Stimulated activated CD4-positive, alpha-beta T cell treated with anti-CD3 and anti-CD28 coated beads, TNF-alpha, amount 100 ng/mL, for 4 hours (primary cell): ENCODE measurements around the gene NEDD4L.

Experiments used
- DNase-seq, 3 experiments: peaks; one replicate each; pipeline ENCODE4 v3.0.0-alpha.2; 2020; ENCODE audit warnings: low read depth in 3 of 3

Gene NEDD4L

DNA sequence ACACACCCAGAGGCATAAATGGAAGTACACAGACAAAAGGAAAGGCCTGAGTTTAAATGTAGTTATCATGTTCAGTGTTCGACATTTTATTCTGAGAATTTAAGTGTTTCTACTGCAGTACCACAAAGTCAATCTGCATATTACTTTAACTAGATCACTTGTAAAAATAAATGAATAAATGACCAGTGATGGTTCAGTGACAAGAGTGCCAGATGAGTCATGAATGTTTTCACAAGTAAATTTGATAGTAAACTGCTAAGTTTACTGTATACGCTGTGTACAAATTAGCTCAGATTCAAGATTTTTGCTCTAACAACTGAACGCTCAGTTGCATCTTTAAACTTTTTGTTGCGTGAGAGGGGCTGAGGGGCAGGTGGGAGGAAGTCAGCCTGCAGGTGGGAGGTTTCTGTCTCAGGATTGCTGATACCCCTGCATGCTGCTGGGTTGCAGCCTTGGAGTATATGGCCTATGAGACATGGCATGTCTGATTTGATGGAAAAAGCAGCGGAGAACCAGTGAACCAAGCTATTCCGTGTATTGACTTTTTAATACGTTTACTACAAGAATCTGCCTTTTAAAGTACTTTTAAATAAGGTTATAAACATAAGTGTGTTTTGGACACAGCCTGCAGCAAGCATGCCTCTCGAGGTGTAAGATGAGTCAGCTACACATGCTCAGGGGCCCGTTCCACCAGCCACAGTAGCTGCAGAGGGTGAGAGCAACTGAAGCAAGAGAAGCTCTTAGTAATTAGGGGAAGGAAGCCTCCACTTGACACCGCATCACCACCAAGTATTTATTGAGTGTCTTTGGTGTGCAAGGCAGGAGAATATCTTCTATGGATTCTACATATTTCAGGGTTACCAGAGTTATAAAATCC is 245.1 kb downstream of the NEDD4L start:
- no peak for DNase-seq

- DNase-seq: no peak
These were observed 246.2 kb downstream of the NEDD4L start for GRCh38 chr18:58290116-58290695.

DNA sequence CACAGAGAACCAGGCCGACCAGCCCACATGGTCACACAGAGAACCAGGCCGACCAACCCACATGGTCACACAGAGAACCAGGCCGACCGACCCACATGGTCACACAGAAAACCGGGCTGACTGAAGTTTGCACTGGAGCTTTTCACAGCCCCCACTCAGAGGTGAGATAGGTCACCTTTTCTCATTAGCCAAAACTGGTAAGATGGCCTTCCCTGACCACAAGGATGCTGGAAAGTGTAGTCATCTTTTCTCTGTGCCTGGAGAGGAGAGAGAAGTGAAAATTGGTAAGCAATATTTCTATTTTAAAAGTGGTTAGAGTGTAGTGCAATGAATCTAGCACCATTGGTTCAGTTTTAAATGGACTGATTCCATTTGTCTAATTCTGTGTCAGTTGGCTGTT is 247.1 kb downstream of the NEDD4L start:
- DNase-seq: no peak

DNA sequence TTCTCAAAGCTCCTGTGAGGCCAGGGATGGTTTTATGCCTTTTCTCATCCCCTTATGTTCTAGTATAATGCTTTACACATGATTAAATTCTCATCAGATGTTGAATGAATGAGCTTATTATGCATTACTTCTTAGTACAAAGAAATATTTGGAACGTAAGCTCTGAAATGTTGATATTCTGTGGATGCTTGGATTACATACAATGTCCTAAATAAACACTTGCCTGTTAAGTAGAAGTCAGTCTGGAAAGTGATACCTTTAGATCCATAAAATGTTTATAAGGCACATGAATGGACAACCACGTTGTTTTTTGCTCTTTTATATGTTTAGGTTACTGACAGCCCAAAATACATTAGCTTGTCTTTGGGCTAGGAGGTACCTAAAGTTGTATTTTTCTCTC is 248.6 kb downstream of the NEDD4L start:
- DNase-seq: no peak

DNA sequence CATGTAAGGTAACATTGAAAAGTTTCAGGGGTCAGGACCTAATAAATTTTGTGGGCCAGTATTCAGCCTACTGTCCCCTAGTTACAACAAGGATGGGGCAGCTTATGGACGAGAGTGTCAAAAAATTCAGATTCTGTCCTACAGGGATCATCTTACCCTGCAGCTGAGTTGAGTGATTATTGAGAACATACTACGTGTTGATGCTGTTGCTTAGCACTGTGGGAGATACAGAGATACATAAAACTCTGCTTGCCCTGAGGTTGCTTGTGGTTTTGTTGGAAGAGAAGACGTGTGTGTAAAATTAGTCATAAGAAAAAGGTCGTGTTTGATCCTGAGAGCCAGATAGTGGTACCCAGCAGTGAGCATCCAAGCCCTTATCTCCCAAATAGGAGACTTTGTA is 253.2 kb downstream of the NEDD4L start:
- no peak for DNase-seq

- no peak for DNase-seq
These were observed 254.5 kb downstream of the NEDD4L start for GRCh38 chr18:58298251-58299134.

DNA sequence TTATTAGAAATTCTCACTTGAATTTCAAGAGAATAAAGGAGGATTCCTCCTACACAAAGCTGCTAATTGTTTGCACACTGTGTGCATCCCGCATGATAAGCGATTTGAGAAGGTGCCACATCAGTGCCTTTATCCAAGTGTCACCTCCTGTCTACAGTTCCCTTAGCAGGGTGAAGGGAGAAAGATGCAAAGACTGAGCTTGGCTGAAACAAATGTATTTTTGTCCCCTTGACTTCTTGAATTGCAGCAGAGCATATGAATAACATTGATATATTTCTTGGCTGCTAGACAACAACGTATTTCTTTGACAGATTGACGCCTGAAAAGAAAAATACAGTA is 255.1 kb downstream of the NEDD4L start:
- DNase-seq: no peak

- no peak for DNase-seq
These were observed 255.9 kb downstream of the NEDD4L start for GRCh38 chr18:58299936-58300335.

- no peak for DNase-seq
These were observed 256.8 kb downstream of the NEDD4L start for GRCh38 chr18:58300867-58301266.

GRCh38 chr18:58302811-58303210 is 258.8 kb downstream of the NEDD4L start:
- DNase-seq: no peak

DNA sequence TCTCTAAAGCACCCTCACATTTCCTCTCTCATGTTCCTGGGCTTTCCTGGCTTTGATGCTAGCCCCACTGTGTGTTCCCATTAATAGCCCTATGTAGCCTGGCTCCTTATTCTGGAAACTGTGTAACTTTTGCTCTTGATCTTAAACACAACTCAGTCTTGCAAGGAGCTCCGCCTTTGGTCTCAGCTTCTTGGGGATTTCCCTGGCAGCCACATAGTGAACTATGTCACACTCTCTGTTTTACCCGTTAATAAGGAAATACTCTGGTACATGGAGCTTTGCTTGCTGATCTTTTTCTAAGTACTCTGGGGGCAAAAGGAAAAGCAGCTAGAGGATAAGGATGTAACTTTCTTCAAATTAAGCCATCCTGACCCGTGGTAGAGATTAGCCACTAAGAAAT is 259.3 kb downstream of the NEDD4L start:
- DNase-seq: no peak

- DNase-seq: no peak
These were observed 261.8 kb downstream of the NEDD4L start for GRCh38 chr18:58305792-58306191.

DNA sequence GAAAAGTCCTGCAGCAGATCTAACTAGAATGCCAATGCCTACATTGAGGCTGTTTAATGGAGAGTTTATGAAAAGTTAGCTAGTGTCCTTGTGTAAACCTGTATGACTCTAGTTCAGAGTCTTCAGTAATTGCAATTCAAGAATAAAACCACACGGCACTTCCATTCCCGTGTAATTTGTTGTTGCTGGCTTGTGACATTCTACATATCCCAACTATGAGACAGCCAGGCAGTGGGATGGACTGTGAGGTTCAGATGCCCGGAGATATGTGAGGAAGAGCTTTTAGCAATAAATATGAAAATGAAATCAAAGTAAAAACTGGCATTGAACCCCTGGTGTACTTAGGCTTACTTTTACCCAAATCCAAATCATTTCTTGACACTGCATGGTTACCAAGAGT is 263.4 kb downstream of the NEDD4L start:
- DNase-seq: no peak

- DNase-seq: no peak
These were observed 264.4 kb downstream of the NEDD4L start for GRCh38 chr18:58308463-58308862.

DNA sequence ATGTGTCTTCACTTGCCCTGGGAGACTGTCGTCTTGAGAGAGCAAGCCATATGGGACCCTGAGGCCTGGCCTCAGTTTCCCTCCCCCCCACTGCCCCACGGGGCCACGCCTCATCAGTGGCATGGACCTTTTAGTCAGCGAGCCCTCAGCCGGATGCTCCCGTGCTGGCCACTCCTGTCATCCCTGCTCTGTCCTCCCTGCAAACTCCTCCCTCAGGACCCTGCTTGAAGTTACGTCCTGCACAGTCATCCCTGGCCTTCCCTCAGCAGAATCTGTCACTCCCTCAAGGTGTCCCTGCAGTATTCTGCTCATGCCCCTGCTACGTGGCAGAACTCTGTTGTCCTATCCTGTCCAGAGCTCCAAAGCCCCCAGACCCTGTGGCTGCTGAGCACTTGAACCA is 265.1 kb downstream of the NEDD4L start:
- DNase-seq: no peak

DNA sequence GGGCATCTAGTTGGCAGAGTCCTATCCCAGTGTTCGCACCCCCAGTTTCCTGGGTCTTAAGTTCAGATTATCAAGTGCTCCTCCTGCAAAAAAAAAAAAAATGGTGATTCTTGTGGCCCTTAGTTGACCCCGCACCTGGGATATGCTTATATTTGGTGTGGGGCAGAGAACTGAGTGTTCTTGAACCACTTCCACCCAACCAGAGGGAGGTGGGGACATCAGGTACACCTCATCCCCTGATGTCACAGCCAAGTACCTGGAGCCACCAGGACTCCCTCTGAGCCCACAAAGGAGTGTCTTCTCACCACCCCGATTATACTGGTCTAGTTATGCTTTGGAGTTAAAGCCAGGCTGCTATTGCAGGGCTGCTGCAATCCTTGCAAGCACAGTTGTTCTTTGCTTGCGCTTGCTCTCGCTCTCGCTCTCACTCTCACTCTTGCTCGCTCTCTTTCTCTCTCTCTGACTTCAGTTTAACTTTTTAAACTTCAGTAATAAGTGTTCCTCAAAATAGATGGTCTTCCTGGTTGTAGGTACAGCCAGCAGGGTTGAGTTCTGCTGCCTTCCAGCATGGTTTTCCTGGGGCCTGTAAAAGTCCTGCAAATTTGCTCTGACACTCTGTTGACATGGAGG is 265.7 kb downstream of the NEDD4L start:
- DNase-seq: no peak

- peak; percentile 9 to 34 (median 15) for DNase-seq
These were observed 266.5 kb downstream of the NEDD4L start for GRCh38 chr18:58310517-58310916.

GRCh38 chr18:58311390-58311789 is 267.4 kb downstream of the NEDD4L start:
- no peak for DNase-seq

GRCh38 chr18:58313491-58314032 is 269.5 kb downstream of the NEDD4L start:
- no peak for DNase-seq

- no peak for DNase-seq
These were observed 270.3 kb downstream of the NEDD4L start for GRCh38 chr18:58314284-58314683.

- DNase-seq: no peak
These were observed 271.0 kb downstream of the NEDD4L start for GRCh38 chr18:58315041-58315440.

GRCh38 chr18:58315739-58316215 is 271.8 kb downstream of the NEDD4L start:
- no peak for DNase-seq
